ENCODE data around the gene RFESD.

The RFESD gene

GRCh38 chr5:95646569-95647431 lies at the start of gene RFESD:
Gene RFESD (plus strand): TSS chr5:95646777. CDS start chr5:95652272, 5,495 bp downstream.
- DNase-seq (ENCODE audit: low read depth), result peak; percentile 99
- TF ChIP-seq, protein P1, sequence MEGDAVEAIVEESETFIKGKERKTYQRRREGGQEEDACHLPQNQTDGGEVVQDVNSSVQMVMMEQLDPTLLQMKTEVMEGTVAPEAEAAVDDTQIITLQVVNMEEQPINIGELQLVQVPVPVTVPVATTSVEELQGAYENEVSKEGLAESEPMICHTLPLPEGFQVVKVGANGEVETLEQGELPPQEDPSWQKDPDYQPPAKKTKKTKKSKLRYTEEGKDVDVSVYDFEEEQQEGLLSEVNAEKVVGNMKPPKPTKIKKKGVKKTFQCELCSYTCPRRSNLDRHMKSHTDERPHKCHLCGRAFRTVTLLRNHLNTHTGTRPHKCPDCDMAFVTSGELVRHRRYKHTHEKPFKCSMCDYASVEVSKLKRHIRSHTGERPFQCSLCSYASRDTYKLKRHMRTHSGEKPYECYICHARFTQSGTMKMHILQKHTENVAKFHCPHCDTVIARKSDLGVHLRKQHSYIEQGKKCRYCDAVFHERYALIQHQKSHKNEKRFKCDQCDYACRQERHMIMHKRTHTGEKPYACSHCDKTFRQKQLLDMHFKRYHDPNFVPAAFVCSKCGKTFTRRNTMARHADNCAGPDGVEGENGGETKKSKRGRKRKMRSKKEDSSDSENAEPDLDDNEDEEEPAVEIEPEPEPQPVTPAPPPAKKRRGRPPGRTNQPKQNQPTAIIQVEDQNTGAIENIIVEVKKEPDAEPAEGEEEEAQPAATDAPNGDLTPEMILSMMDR (IDR thresholded peaks at IDR 0.05; ENCODE audit: low read depth, low read length), result no peak
- TF ChIP-seq MYC (IDR thresholded peaks at IDR 0.05; ENCODE audit: low read depth, low read length) (peak; percentile 82), POLR2A (IDR thresholded peaks at IDR 0.05; ENCODE audit: extremely low read depth, insufficient read length) (peak; percentile 83)
- TF ChIP-seq, protein P2, sequence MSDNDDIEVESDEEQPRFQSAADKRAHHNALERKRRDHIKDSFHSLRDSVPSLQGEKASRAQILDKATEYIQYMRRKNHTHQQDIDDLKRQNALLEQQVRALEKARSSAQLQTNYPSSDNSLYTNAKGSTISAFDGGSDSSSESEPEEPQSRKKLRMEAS (IDR thresholded peaks at IDR 0.05; ENCODE audit: low read depth, low read length), result peak; percentile 98

GRCh38 chr5:95599252-95599651 lies 47.3 kb upstream of the RFESD start:
- TF ChIP-seq, protein P2 (IDR thresholded peaks at IDR 0.05; ENCODE audit: low read depth, low read length), result no peak
- no peak for TF ChIP-seq POLR2A (IDR thresholded peaks at IDR 0.05; ENCODE audit: extremely low read depth, insufficient read length)
- no peak for DNase-seq (ENCODE audit: low read depth)
- no peak overlapping the region for H3K4me3 ChIP-seq (ENCODE audit: low read depth, low read length)

More at GRCh38 chr5:95646569-95647431, at the start of gene RFESD:
- peak within 1 kb of the TSS; percentile 61 for H3K4me3 ChIP-seq (ENCODE audit: low read depth, low read length)

GRCh38 chr5:95600557-95600956 lies 46.0 kb upstream of the RFESD start:
- H3K4me3 ChIP-seq (ENCODE audit: low read depth, low read length), result no peak overlapping the region
- DNase-seq (ENCODE audit: low read depth), result no peak
- TF ChIP-seq MYC (IDR thresholded peaks at IDR 0.05; ENCODE audit: low read depth, low read length) (no peak), POLR2A (IDR thresholded peaks at IDR 0.05; ENCODE audit: extremely low read depth, insufficient read length) (no peak)
- TF ChIP-seq, protein P1 (IDR thresholded peaks at IDR 0.05; ENCODE audit: low read depth, low read length), result no peak
- TF ChIP-seq, protein P2 (IDR thresholded peaks at IDR 0.05; ENCODE audit: low read depth, low read length), result no peak

GRCh38 chr5:95605786-95606185 lies 40.8 kb upstream of the RFESD start:
- no peak overlapping the region for H3K4me3 ChIP-seq (ENCODE audit: low read depth, low read length)
- DNase-seq (ENCODE audit: low read depth), result no peak
- TF ChIP-seq, protein P1 (IDR thresholded peaks at IDR 0.05; ENCODE audit: low read depth, low read length), result no peak

- no peak overlapping the region for H3K4me3 ChIP-seq (ENCODE audit: low read depth, low read length)
- TF ChIP-seq, protein P1 (IDR thresholded peaks at IDR 0.05; ENCODE audit: low read depth, low read length), result no peak
- TF ChIP-seq POLR2A (IDR thresholded peaks at IDR 0.05; ENCODE audit: extremely low read depth, insufficient read length) (no peak), MYC (IDR thresholded peaks at IDR 0.05; ENCODE audit: low read depth, low read length) (no peak)
- TF ChIP-seq, protein P2 (IDR thresholded peaks at IDR 0.05; ENCODE audit: low read depth, low read length), result no peak
- DNase-seq (ENCODE audit: low read depth), result no peak
Measured at GRCh38 chr5:95606419-95606818, 40.2 kb upstream of the RFESD start.

DNA sequence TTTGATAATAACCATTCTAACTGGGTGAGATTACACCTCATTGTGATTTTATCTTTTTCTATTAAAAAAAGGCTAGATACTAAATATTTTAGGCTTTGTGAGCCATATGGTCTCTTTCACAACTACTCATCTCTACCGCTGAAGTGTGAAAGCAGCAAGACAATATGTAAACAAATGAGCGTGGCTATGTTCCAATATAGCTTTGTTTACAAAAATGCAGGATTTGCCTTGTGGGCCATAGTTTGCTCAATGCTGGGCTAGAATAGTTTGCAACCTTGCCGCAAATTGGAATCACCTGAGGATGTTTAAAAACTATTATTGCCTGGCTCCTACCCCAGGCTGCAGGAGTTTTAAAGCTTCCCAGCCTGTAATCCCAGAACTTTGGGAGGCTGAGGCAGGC lies 36.9 kb upstream of the RFESD start:
- DNase-seq (ENCODE audit: low read depth), result no peak
- TF ChIP-seq, protein P1 (IDR thresholded peaks at IDR 0.05; ENCODE audit: low read depth, low read length), result no peak
- TF ChIP-seq POLR2A (IDR thresholded peaks at IDR 0.05; ENCODE audit: extremely low read depth, insufficient read length) (no peak), MYC (IDR thresholded peaks at IDR 0.05; ENCODE audit: low read depth, low read length) (no peak)
- TF ChIP-seq, protein P2 (IDR thresholded peaks at IDR 0.05; ENCODE audit: low read depth, low read length), result no peak
- no peak overlapping the region for H3K4me3 ChIP-seq (ENCODE audit: low read depth, low read length)
